H1 (cell line): ENCODE results near the gene ARHGAP23. TPM values are rescaled to one million over a fixed set of nuclear protein-coding genes. Genes with fewer than 3 reads are reported as not detected.

Source experiments
- ASH2L ChIP-seq: fragments of 200-600, 300-600 bp; sonication (generic); IDR thresholded peaks from one replicate; pipeline ENCODE4 v1.7.1; 2017; ENCODE audit warnings: low read length
- ATF2 ChIP-seq: IDR thresholded peaks from 2 replicates; pipeline ENCODE4 v1.6.1; 2012; ENCODE audit warnings: low read length, inconsistent platforms
- BACH1 ChIP-seq: IDR thresholded peaks from 2 replicates; pipeline ENCODE4 v1.6.1; 2012; ENCODE audit warnings: low read length, improper control_type of control experiment
- E2F6 ChIP-seq: IDR thresholded peaks from 2 replicates; pipeline ENCODE4 v1.6.1; 2012; ENCODE audit warnings: inconsistent platforms
- EZH2 ChIP-seq: fragments of 200-600 bp; sonication (generic); IDR thresholded peaks from 2 replicates; pipeline ENCODE4 v1.7.1; 2012; ENCODE audit warnings: low read depth, mild to moderate bottlenecking, moderate library complexity, low read length, inconsistent platforms; ENCODE audit not compliant: severe bottlenecking
- FOSL1 ChIP-seq: IDR thresholded peaks from 2 replicates; pipeline ENCODE4 v1.6.1; 2011; ENCODE audit warnings: mild to moderate bottlenecking, low read depth, low read length, moderate library complexity; ENCODE audit not compliant: insufficient read depth
- GTF2F1 ChIP-seq: IDR thresholded peaks from 2 replicates; pipeline ENCODE4 v1.6.1; 2012; ENCODE audit warnings: low read depth, low read length, improper control_type of control experiment, borderline replicate concordance
- HDAC6 ChIP-seq: IDR thresholded peaks from one replicate; pipeline ENCODE4 v1.7.1; 2012; ENCODE audit warnings: low read depth, mild to moderate bottlenecking, inconsistent platforms, low read length, moderate library complexity
- JUN ChIP-seq: IDR thresholded peaks from 2 replicates; pipeline ENCODE4 v1.6.1; 2011; ENCODE audit warnings: low read depth, mild to moderate bottlenecking, improper control_type of control experiment, low read length
- KDM1A ChIP-seq: fragments of 200-600, 300-600 bp; sonication (generic); IDR thresholded peaks from 2 replicates; pipeline ENCODE4 v1.7.1; 2016; ENCODE audit warnings: mild to moderate bottlenecking, low read length, borderline replicate concordance
- MAX ChIP-seq: IDR thresholded peaks from 2 replicates; pipeline ENCODE4 v1.6.1; 2012; ENCODE audit warnings: inconsistent platforms
- PHF8 ChIP-seq: fragments of 200-600 bp; sonication (generic); conservative IDR thresholded peaks from 2 replicates; pipeline ENCODE4 v1.7.1; 2012; ENCODE audit warnings: low read depth, mild to moderate bottlenecking, inconsistent platforms, low read length, moderate library complexity
- POLR2A ChIP-seq, 2 experiments: IDR thresholded peaks; 1 replicate in 1 of 2; 2 replicates in 1 of 2; pipeline ENCODE4 v1.6.1; 2011; ENCODE audit warnings: low read depth in 2 of 2, low read length in 2 of 2, mild to moderate bottlenecking in 2 of 2; ENCODE audit errors: control extremely low read depth in 1 of 2
- POU5F1 ChIP-seq: IDR thresholded peaks from 2 replicates; pipeline ENCODE4 v1.6.1; 2011; ENCODE audit warnings: low read depth, mild to moderate bottlenecking, low read length, moderate library complexity
- RFX5 ChIP-seq: IDR thresholded peaks from 2 replicates; pipeline ENCODE4 v1.6.1; 2011; ENCODE audit warnings: low read depth, low read length, improper control_type of control experiment, borderline replicate concordance
- SAP30 ChIP-seq: fragments of 300-600 bp; sonication (generic); IDR thresholded peaks from 2 replicates; pipeline ENCODE4 v1.7.1; 2012; ENCODE audit warnings: low read length, moderate library complexity, mild to moderate bottlenecking, inconsistent platforms; ENCODE audit not compliant: insufficient read depth, insufficient replicate concordance
- TCF12 ChIP-seq: IDR thresholded peaks from 2 replicates; pipeline ENCODE4 v1.6.1; 2011; ENCODE audit warnings: low read depth, mild to moderate bottlenecking, low read length
- TEAD4 ChIP-seq: IDR thresholded peaks from 2 replicates; pipeline ENCODE4 v1.6.1; 2012; ENCODE audit warnings: low read depth, low read length, inconsistent platforms, mixed read lengths
- USF2 ChIP-seq: IDR thresholded peaks from 2 replicates; pipeline ENCODE4 v1.6.1; 2011; ENCODE audit warnings: low read length, improper control_type of control experiment
- YY1 ChIP-seq: IDR thresholded peaks from 2 replicates; pipeline ENCODE4 v1.6.1; 2011; ENCODE audit warnings: low read depth, mild to moderate bottlenecking, low read length
- ZNF274 ChIP-seq: IDR thresholded peaks from 2 replicates; pipeline ENCODE4 v1.7.0; 2012; ENCODE audit warnings: low read length, borderline replicate concordance; ENCODE audit errors: extremely low read depth
- polyA plus RNA-seq, 7 experiments: library from polyadenylated mRNA; depleted of rRNA in 3 of 7; stranded (reverse) in 5 of 7; unstranded in 2 of 7; fragments of >200 nt in 5 of 7; fragments of 200-250 nt in 2 of 7; gene quantifications; 1 replicate in 5 of 7; 2 replicates in 1 of 7; 4 replicates in 1 of 7; pipeline versions ENCODE4 v1.2.1 to v1.2.3, GENCODE V29; 2011 to 2013; ENCODE audit warnings: missing spikeins in 2 of 7, mixed read lengths in 2 of 7
- total RNA-seq: library from RNA; stranded (reverse); fragmentation: NEBNext Ultra II Directional; extraction: Animal tissue kit (Norgen Biotek cat#: 25700); gene quantifications from 2 replicates; pipeline ENCODE4 v1.2.1, GENCODE V29; 2021

Gene ARHGAP23
- total and polyA plus RNA-seq, 2 of the 8 experiments (the other 6 are each of a cell fraction or from before 2014, with no cell fraction given) = 16.3 to 107 TPM

GRCh38 chr17:38440614-38441397 is 12.5 kb downstream of the ARHGAP23 start (continued):
- TF ChIP-seq POU5F1 (no peak), KDM1A (no peak), FOSL1 (no peak), E2F6 (no peak), YY1 (no peak), PHF8 (no peak), EZH2 (no peak), ASH2L (peak; percentile 50), TCF12 (0 out of 2 replicates have a peak, but pooled peaks have one; percentile 71), HDAC6 (no peak), MAX (0 out of 2 replicates have a peak, but pooled peaks have one; percentile 43), USF2 (no peak), GTF2F1 (no peak), BACH1 (no peak), SAP30 (no peak), TEAD4 (peak; percentile 71), RFX5 (no peak), POLR2A (IDR thresholded peaks at IDR 0.05; ENCODE audit: control extremely low read depth in 1 of 2, low read depth in 2 of 2, low read length in 2 of 2) (peak in 1 of 2 experiments; percentile 49; a peak in 1 of 3 replicates), ATF2 (no peak), ZNF274 (no peak), JUN (no peak)
